Calu3 (cell line): ENCODE results near the gene KCNK16. TPM values are rescaled to one million over a fixed set of nuclear protein-coding genes. Genes with fewer than 3 reads are reported as not detected.
"Not testable (repeated sequence)": the region's sequence is repeated elsewhere in the genome, so short reads cannot be mapped to it uniquely, and the experiment has no call there.

Experiments used
- BruUV-seq: library from RNA; stranded (reverse); fragments of 400-500 nt; replicated peaks from 2 replicates; lab custom pipeline; 2021; lab: Mats Ljungman, UMichigan
- CTCF ChIA-PET: fragments of 300-600 bp; sonication (Branson Sonifier 250); formaldehyde crosslinking; loops from one replicate; lab custom pipeline; 2022; ENCODE audit warnings: antibody characterized with exemption; lab: Charles Lee
- DNase-seq: peaks from one replicate; pipeline ENCODE4 v3.0.0; 2022
- H3K27ac Mint-ChIP-seq: one replicate; pipeline ENCODE4 v1.8.0; 2022; ENCODE audit warnings: mixed read lengths; ENCODE audit not compliant: unreplicated experiment
- H3K27me3 Mint-ChIP-seq: one replicate; pipeline ENCODE4 v1.8.0; 2022; ENCODE audit warnings: mixed read lengths; ENCODE audit not compliant: unreplicated experiment
- H3K36me3 Mint-ChIP-seq: one replicate; pipeline ENCODE4 v1.8.0; 2022; ENCODE audit warnings: mild to moderate bottlenecking, moderate library complexity, mixed read lengths; ENCODE audit not compliant: insufficient read depth, unreplicated experiment
- H3K4me1 Mint-ChIP-seq: one replicate; pipeline ENCODE4 v1.8.0; 2022; ENCODE audit warnings: mild to moderate bottlenecking, low read depth, mixed read lengths; ENCODE audit not compliant: unreplicated experiment
- H3K4me3 Mint-ChIP-seq: one replicate; pipeline ENCODE4 v1.8.0; 2022; ENCODE audit warnings: mild to moderate bottlenecking, low read depth, moderate library complexity, mixed read lengths; ENCODE audit not compliant: unreplicated experiment
- H3K9me3 Mint-ChIP-seq: one replicate; pipeline ENCODE4 v1.8.0; 2022; ENCODE audit warnings: low read depth, mixed read lengths; ENCODE audit not compliant: unreplicated experiment
- CTCF ChIP-seq: fragments of 200-600 bp; IDR thresholded peaks from one replicate; pipeline ENCODE4 v1.8.0; 2022; ENCODE audit warnings: antibody characterized with exemption; ENCODE audit not compliant: unreplicated experiment
- intact Hi-C: fragments of 100-400 bp; cut with micrococcal nuclease; formaldehyde crosslinking; loops from one replicate; pipeline ENCODE4 v1.10.0; 2022; ENCODE audit not compliant: unreplicated experiment
- total RNA-seq: library from RNA; stranded (reverse); gene quantifications from 2 replicates; pipeline ENCODE4 v1.2.3, GENCODE V29; 2022

Gene KCNK16
- total RNA-seq, 1 experiment from 2014 or later: not detected

- no peaks in the 10 kb centered on the region for H3K36me3 Mint-ChIP-seq
- DNase-seq: no peak
- no peak overlapping the region for H3K4me3 Mint-ChIP-seq
- no peak for TF ChIP-seq CTCF
- H3K27ac Mint-ChIP-seq: no peak overlapping the region
- peaks cover 18% of the 10 kb centered on the region for H3K4me1 Mint-ChIP-seq
- no peaks in the 10 kb centered on the region for H3K27me3 Mint-ChIP-seq
- BruUV-seq: no TSS peak
- intact Hi-C loops: no loop called here
- CTCF ChIA-PET: no interaction called here
- peaks cover 3% of the 10 kb centered on the region for H3K9me3 Mint-ChIP-seq
Measured at GRCh38 chr6:39289490-39289889, 33.0 kb downstream of the KCNK16 start.

- H3K27ac Mint-ChIP-seq: no peak overlapping the region
- H3K4me3 Mint-ChIP-seq: no peak overlapping the region
- H3K36me3 Mint-ChIP-seq: no peaks in the 10 kb centered on the region
- no TSS peak for BruUV-seq
- no peak for TF ChIP-seq CTCF
- H3K27me3 Mint-ChIP-seq: no peaks in the 10 kb centered on the region
- peaks cover 15% of the 10 kb centered on the region for H3K4me1 Mint-ChIP-seq
- DNase-seq: no peak
- peaks cover 3% of the 10 kb centered on the region for H3K9me3 Mint-ChIP-seq
- CTCF ChIA-PET: no interaction called here
- intact Hi-C loops: no loop called here
Measured at GRCh38 chr6:39287601-39288000, 34.9 kb downstream of the KCNK16 start.

GRCh38 chr6:39286596-39286995 is 35.9 kb downstream of the KCNK16 start:
- CTCF ChIA-PET: interaction anchor here (0.6 kb wide), 1 partner anchor 97 kb away, joined by 3 read pairs; no protein-coding TSS in a partner anchor
- intact Hi-C loops, H3K36me3 Mint-ChIP-seq, DNase-seq, BruUV-seq, H3K27me3 Mint-ChIP-seq, H3K27ac Mint-ChIP-seq, H3K4me3 Mint-ChIP-seq, H3K9me3 Mint-ChIP-seq: not testable (repeated sequence)
- H3K4me1 Mint-ChIP-seq: peaks cover 19% of the 10 kb centered on the region

GRCh38 chr6:39282774-39283173 is 39.7 kb downstream of the KCNK16 start:
- Mint-ChIP-seq H3K27ac (peak overlapping the region; percentile 1), H3K4me3 (no peak overlapping the region), H3K27me3 (no peaks in the 10 kb centered on the region), H3K9me3 (no peaks in the 10 kb centered on the region), H3K36me3 (peaks cover 5% of the 10 kb centered on the region), H3K4me1 (peaks cover 36% of the 10 kb centered on the region)
- TF ChIP-seq CTCF: no peak
- CTCF ChIA-PET: interaction anchor here (0.7 kb wide), 1 partner anchor 37 kb away, joined by 4 read pairs; no protein-coding TSS in a partner anchor
- no peak for DNase-seq
- no TSS peak for BruUV-seq
- intact Hi-C loops: loop anchor here (5.0 kb wide), 1 partner anchor 95 kb away; no protein-coding TSS in a partner anchor

- Mint-ChIP-seq H3K36me3 (peaks cover 5% of the 10 kb centered on the region), H3K9me3 (no peaks in the 10 kb centered on the region), H3K27me3 (no peaks in the 10 kb centered on the region), H3K27ac (peak overlapping the region; percentile 91), H3K4me3 (peak overlapping the region; percentile 35), H3K4me1 (peaks cover 36% of the 10 kb centered on the region)
- no peak for DNase-seq
- intact Hi-C loops: loop anchor here (5.0 kb wide), 1 partner anchor 94 kb away; no protein-coding TSS in a partner anchor
- BruUV-seq: no TSS peak
- CTCF ChIA-PET: no interaction called here
- no peak for TF ChIP-seq CTCF
Measured at GRCh38 chr6:39281312-39281980, 41.1 kb downstream of the KCNK16 start.
